Measurements from ENCODE around the gene EXOC6B. TPM values are rescaled to one million over a fixed set of nuclear protein-coding genes. Genes with fewer than 3 reads are reported as not detected.
A peak's percentile ranks its signal among the peaks of the same experiment; 100 is the strongest.

The EXOC6B gene
- total and polyA plus RNA-seq, 12 donors: 16.3 to 243 (median 144) TPM

- intact Hi-C loops (cut with DNase I): no loop called here
- 96% methylated on average over 4 of the region's 4 CpGs for WGBS, 2 donors
- no peak overlapping the region for H3K4me3 ChIP-seq
- ATAC-seq (no peak), DNase-seq (no peak)
- peaks cover 0 to 19% (median 0%) of the 10 kb centered on the region in 9 donors for H3K36me3 ChIP-seq
- no peak overlapping the region for H3K27ac ChIP-seq
- no peak for TF ChIP-seq CTCF (IDR thresholded peaks at IDR 0.05)
- H3K9me3 ChIP-seq: peaks cover 0 to 24% (median 5%) of the 10 kb centered on the region in 11 donors
- no peaks in the 10 kb centered on the region for H3K27me3 ChIP-seq
- H3K4me1 ChIP-seq: peaks cover 0 to 29% (median 13%) of the 10 kb centered on the region in 9 donors
Measured at GRCh38 chr2:72810165-72810564, 15.7 kb downstream of the EXOC6B start.

GRCh38 chr2:72809095-72809494 lies 16.7 kb downstream of the EXOC6B start:
- intact Hi-C loops (cut with DNase I): no loop called here
- no peak overlapping the region for H3K4me3 ChIP-seq
- no peak for TF ChIP-seq CTCF (IDR thresholded peaks at IDR 0.05)
- ATAC-seq: no peak
- WGBS, 2 donors: 99 to 100% methylated on average over 1 of the region's 1 CpG
- H3K4me1 ChIP-seq: peaks cover 0 to 21% (median 10%) of the 10 kb centered on the region in 9 donors
- peaks cover 0 to 24% (median 5%) of the 10 kb centered on the region in 11 donors for H3K9me3 ChIP-seq
- peaks cover 0 to 19% (median 0%) of the 10 kb centered on the region in 9 donors for H3K36me3 ChIP-seq
- DNase-seq: no peak
- H3K27ac ChIP-seq: no peak overlapping the region
- H3K27me3 ChIP-seq: no peaks in the 10 kb centered on the region

- H3K27ac ChIP-seq: no peak overlapping the region
- H3K4me1 ChIP-seq: peaks cover 0 to 23% (median 5%) of the 10 kb centered on the region in 9 donors
- H3K4me3 ChIP-seq: no peak overlapping the region
- ATAC-seq (no peak), DNase-seq (no peak)
- intact Hi-C loops (cut with DNase I): no loop called here
- TF ChIP-seq CTCF (IDR thresholded peaks at IDR 0.05): no peak
- WGBS, 2 donors: 94 to 96% methylated on average over 3 of the region's 3 CpGs
- H3K27me3 ChIP-seq: no peaks in the 10 kb centered on the region
- H3K36me3 ChIP-seq: peaks cover 0 to 19% (median 0%) of the 10 kb centered on the region in 9 donors
- peaks cover 0 to 24% (median 5%) of the 10 kb centered on the region in 11 donors for H3K9me3 ChIP-seq
Measured at GRCh38 chr2:72806280-72806945, 19.4 kb downstream of the EXOC6B start.

GRCh38 chr2:72803626-72804320 lies 22.1 kb downstream of the EXOC6B start:
- Histone ChIP-seq H3K9me3 (peaks cover 0 to 12% (median 0%) of the 10 kb centered on the region in 11 donors), H3K27ac (no peak overlapping the region), H3K4me1 (peaks cover 0 to 23% (median 5%) of the 10 kb centered on the region in 9 donors), H3K4me3 (no peak overlapping the region), H3K36me3 (peaks cover 0 to 5% (median 0%) of the 10 kb centered on the region in 9 donors), H3K27me3 (no peaks in the 10 kb centered on the region)
- intact Hi-C loops (cut with DNase I): no loop called here
- TF ChIP-seq CTCF (IDR thresholded peaks at IDR 0.05): peak in 1 of 9 donors; percentile 21
- peak in 1 of 8 donors; percentile 37 for ATAC-seq
- no peak for DNase-seq

All from heart right ventricle (tissue), 16 donors.